GM19455 (cell line): ENCODE data around the gene DNAH8.
"Not testable (repeated sequence)": the region's sequence is repeated elsewhere in the genome, so short reads cannot be mapped to it uniquely, and the experiment has no call there.

Experiments used
- ATAC-seq: cut with Tn5 transposase; IDR thresholded peaks from one replicate; pipeline ENCODE4 v1.9.1; 2021; ENCODE audit not compliant: unreplicated experiment

DNAH8 gene

DNA sequence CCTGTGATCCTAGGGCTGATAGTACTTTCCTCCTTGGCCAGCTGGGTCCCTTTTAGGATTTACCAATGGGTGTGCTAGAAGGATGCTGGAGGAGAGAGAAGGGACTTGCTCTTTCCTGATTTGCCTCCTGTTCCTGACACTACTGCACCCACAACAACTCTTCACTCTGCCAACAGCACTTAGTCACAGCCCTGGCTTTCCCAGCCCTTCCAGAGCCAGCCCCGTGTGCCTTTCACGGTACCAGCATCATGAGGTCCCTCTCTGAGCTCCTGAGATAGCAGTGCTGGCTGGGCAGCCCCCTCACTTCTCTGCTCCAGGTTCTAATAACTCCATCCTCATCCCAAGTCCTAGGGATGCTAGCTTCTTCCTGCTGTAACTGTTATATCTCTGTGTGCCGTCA lies 80.9 kb downstream of the DNAH8 start:
- no peak for ATAC-seq

DNA sequence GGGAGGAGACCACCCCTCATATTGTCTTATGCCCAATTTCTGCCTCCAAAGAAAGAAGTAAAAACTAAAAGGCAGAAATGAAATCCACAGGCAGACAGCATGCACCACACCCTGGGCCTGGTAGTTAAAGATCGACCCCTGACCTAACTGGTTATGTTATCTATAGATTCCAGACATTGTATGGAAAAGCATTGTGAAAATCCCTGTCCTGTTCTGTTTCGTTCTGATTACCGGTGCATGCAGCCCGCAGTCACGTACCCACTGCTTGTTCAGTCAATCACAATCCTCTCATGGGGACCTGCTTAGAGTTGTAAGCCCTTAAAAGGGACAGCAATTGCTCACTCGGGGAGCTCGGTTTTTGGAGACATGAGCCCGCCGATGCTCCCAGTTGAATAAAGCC lies 81.3 kb downstream of the DNAH8 start:
- ATAC-seq = not testable (repeated sequence)

DNA sequence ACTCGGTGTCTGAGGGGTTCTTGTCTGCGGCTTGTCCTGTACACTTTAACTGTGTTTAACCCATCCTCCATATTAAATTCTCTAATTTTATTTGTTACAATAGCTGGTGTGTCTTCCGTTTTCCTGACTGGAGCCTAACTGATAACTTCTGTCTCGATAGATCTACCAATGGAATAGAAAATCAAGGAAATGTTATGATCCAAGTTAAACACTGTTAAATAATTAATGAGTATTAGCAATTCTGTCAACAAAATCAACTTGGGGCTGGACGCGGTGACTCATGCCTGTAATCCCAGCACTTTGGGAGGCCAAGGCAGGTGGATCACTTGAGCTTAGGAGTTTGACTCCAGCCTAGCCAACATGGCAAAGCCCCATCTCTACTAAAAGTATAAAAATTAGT lies 81.7 kb downstream of the DNAH8 start:
- no peak for ATAC-seq

DNA sequence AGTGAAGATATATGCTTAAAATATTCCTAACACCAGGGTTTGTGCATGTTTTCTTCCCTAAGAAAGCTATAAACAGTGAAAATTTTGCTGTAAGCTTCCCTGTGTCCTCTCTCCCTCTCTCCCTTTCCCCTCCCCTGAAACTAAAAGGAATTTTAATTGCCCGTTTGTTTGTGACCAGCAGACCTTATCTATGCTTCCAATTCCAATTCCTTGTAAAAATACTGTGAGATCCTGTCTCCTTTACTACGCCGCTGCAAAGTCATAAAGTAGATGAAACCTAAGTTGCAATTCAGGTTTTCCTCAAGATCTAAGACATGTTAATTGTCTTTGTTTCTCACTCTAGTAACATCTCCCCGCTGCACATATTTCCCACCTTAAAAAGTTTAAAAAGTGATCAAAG lies 82.3 kb downstream of the DNAH8 start:
- ATAC-seq = no peak

DNA sequence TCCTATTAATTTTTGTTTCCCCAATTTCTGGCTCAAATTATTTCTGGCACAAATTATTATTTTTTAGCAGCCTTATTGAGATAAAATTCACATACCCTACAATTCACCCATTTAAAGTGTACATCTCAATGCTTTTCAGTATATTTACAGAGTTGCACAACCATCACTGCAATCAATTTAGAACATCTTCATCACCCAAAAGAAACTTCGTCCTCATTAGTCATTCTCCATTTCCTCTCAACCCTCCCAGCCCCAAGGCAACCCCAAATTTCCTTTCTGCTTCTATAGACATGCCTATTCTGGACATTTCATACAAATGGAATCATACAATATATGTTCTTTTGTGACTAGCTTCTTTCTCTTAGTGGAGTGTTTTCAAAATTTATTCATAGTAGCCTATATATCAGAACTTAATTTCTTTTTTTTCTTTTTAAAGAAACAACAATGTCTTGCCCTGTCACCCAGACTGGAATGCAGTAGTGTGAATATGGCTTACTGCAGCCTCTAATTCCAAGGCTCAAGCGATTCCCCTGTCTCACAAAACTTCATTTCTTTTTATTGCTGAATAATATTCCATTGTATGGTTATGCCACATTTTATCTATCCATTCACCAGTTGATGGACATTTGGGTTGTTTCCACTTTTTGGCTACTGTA lies 84.5 kb downstream of the DNAH8 start:
- no peak for ATAC-seq

DNA sequence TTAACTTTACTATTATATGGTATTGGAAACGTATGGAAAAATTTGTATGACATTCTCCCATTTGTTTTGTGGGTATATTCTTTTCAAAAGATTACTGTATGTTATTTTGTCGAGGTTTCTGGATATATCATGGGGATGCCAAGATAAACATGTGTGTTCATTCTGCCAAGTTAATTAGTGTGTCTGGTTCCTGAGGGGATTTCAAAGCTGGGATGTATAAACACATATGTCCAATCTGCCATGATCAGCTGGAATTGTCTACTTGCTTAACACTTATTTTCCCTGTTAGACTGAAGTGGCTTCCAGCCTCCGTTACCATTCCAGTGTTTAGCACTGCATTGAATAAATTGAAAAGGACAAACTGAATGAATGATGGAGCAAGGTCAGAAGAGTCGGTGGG lies 86.2 kb downstream of the DNAH8 start:
- ATAC-seq = no peak

DNA sequence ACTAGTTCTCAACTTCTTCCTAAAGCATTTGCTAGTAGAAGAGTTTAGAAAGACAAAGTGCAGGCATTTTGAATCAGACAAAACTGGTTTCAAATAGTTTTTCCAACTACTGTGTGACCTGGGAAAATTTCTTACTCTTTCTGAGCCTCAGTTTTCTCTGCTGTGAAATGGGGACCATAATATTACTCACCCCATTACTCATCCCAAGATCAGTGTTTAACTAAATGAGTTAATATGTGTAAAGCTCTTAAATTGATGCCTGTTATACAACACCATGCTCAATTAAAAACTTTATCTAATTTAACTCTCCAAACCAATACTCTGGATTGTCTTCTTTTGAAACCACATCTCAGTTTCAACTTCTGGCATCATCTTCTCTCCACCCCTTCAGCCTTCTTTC lies 87.4 kb downstream of the DNAH8 start:
- no peak for ATAC-seq

DNA sequence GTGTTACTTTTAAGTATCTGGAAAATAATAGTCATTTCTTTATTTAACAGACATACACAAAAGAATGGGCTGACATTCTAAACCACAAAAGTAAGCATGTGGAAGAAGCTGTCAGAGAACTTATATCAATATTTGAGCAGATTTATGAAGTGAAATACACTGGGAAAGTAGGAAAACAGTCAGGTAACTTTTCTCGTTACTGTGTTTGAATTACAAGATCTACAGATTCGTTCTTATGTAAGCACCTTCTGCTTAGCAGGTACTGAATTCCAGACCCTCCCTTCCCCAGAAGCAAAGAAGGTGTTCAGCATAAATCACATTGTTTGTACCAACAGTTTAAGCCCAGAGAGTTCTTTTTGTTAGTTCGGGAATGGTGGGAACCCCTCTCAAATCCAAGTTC lies 88.0 kb downstream of the DNAH8 start:
- no peak for ATAC-seq

DNA sequence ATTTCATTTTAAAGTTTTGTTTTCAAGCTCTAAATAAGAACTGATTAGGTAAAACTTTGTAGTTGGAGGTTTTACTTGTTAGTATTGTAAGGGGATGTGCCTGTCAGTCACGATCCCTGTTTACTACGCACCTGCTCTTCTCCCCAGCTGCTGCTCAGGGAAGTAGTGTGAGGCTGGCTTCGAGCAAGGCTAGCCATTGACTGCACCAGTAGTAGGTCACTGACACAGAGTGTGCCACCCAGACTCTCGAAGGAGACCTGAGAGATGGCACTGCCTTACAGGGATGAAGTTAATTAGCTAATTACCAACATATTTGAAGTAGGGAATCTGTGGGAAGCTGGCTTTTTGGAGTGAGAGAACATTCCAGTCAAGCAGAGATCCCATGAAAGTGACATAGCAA lies 89.2 kb downstream of the DNAH8 start:
- no peak for ATAC-seq

DNA sequence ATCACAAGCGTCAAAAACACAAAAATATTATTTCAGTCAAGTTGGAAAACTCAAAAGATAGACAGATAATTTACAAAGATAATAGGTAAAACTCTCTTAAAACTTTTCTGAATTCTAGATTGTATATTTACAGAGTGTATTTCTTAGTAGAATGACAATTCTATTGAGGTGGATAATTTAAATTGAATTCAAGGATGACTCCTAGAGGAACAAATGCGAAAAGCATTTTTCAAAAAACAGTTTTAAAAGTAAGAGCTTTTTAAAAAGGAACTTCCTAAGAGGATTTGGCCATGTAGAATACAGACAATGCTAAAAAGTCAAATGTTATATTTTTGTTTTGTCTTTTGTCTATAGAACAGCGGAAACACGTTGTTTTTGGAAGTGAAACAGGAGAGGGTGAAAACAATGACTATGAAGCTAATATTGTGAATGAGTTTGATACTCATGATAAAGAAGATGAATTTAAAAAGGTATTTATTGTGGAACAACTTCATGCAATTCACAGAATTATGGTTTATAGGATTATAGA lies 90.1 kb downstream of the DNAH8 start:
- no peak for ATAC-seq

DNA sequence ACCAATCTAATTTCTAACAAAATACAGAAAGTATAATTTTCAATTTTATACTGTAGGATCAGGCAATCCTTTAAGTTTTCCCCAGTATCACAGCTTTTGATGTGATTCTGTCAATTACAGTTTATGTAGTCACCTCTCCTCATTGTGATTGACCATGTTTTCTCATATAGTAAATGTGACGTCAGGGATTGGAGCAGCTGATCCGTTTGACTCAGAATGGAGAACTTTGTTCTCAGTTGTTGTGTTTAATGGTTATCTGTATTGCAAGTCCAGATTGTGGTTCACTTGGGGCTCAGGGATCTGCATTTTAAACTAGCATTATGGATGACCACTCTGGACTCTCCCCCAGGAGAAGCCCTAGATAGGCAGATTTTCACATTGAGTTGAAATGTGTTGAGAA lies 90.6 kb downstream of the DNAH8 start:
- ATAC-seq = no peak

DNA sequence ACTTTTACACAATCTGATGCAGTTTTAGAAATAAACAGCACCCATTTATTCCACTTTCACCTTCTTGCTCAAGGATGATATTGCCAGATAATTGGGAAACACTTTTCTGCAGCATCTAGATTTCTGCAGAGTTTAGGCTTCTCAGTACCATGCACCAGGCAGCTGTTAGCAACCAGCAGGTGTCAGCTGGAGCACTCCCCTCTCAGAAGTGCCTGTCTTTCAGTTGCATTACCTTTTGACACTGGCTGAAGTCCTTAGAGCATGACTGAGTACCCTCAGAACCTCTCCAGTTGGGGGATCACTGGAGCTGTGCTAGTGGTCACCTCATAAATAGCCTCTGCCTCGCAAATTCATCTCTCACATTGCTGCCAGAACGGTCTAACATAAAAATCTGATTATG lies 91.2 kb downstream of the DNAH8 start:
- peak; percentile 66 for ATAC-seq

DNA sequence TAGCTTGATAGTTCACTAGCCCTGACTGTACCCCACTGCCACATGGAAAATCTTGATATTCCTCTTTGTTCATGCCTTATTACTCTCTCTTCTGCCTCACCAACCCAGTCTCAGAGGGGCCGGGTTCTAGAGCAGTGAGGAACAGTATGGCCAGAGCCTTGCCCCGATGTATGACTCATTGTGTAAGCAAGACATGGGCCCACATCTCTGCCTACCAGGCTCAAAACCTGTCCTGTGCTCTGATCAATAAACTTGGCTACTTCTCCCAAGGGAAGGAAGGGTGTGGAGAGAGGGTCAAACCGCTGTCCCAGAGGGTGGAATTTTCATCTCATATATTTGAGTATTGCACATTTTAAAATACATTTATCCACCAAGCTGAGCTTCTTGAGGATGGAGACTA lies 91.7 kb downstream of the DNAH8 start:
- no peak for ATAC-seq

DNA sequence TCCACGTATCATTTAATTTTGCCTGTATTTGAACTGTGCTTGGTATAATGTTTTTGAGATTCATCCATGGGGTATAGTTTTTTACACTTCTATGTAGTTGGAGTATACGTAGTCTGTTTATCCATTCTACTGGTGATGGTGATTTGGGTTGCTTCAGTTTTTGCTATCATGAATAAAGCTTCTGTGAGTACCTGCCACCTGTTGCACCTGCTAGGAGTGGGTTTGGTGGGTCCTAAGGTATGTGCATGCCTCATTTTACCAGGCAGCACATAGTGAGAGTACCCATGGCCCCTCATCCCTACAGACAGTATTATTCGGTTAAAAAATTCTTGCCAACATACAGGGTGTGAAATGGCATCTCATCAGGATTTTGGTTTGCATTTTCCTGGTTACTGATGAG lies 92.9 kb downstream of the DNAH8 start:
- no peak for ATAC-seq

DNA sequence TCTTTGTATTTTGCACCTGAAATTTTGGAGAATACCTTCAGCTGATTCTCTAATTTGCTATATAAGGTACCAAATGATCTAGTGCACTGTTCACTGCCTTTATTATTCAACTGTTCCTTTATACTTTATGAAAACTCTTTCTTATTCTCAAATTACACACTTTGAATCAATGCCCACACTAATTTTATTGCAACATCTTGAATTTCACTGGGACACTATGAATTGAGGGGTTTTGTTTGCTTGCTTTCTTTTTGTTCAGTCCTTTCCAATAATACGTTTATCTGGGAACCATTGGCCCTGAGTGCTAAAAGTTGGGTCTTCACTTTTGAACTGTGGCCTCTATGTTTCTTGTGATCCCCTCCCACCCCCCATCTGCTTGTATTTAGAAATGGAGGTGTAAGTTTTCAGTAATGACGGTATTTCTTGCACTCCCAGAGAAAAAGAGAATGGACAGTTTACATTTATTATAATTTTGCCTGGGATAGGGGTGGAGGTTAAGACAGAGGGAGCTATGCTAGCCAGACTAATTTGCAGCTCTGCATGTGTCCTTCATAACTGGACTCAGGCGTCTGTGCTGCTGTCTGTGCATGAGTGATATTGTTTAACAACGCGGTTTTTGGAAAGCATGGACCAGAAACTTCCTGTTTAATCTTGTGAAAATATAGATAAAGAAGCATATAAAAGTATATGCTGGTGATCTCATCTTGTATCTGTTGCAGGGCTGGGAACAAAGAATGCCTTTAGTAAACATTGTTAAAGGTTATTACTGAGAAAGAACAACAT lies 98.1 kb downstream of the DNAH8 start:
- no peak for ATAC-seq

DNA sequence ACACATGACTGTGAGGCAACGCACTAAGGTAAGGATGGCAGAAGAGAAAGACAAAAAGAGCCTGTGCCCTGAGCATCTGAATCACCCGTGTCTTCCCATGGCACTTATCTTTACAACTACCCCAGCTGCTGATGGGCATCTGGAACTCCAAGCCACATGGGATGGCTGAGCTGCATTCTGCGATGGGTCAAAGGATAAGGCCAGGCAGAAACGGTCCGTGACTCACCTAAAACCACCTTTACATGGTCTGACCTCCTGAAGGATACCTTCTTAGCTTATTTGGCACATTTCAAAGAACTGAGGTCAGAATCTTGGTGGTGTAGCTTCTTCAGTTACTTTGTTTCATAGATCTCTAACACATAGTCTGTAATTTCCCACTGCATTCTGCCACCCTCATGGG lies 99.7 kb downstream of the DNAH8 start:
- no peak for ATAC-seq

DNA sequence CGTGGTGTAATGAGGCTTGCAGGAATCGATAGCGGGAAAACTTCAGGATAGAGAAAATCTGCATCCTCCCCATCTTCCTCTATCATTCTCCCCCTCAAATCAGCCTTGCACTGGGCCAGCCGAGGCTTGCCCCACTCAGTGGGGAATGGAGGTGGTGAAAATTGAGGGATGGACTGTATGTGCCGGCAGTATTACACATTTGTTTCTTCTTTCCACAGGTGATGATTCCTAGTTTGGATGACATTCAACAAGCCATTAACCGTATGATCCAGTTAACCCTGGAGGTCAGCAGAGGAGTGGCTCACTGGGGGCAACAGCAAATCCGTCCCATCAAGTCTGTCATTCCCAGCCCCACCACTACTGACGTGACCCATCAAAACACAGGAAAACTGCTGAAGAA lies 100.1 kb downstream of the DNAH8 start:
- no peak for ATAC-seq

DNA sequence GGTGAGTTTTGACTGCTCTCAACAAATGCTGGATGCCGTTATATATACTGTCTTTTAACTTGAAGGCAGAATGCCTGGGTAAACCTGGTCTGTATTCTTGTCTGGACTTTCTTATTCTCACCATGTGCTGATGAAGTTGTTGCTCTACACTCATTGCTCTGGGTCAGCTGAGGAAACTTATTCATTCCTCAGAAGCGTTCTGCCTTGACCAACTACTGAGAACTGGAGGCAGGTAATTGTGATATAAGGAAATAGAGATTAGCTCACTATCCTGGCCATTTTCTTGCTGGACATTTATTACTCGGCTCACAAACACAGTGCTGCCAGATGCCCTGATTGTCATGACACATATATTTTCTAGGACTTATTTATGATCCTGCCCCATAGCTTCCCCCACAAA lies 103.6 kb downstream of the DNAH8 start:
- no peak for ATAC-seq

DNA sequence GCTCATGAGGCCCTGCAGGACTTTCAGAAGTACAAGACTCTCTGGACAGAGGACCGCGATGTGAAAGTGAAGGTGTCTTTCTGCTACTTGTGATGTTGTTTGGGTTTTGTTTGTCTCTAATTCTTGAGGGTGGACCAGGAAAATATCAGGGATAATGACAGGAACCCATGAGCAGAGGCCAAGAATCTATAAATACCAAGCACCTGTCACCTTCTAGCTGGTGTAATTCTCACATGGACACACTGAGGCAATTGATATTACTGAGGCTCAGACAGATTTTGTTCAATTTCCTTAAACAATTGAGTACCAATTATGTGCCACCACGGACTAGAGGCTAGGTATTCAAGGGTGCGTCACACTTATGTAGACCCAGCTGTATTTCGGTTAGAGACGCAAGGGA lies 107.9 kb downstream of the DNAH8 start:
- no peak for ATAC-seq

DNA sequence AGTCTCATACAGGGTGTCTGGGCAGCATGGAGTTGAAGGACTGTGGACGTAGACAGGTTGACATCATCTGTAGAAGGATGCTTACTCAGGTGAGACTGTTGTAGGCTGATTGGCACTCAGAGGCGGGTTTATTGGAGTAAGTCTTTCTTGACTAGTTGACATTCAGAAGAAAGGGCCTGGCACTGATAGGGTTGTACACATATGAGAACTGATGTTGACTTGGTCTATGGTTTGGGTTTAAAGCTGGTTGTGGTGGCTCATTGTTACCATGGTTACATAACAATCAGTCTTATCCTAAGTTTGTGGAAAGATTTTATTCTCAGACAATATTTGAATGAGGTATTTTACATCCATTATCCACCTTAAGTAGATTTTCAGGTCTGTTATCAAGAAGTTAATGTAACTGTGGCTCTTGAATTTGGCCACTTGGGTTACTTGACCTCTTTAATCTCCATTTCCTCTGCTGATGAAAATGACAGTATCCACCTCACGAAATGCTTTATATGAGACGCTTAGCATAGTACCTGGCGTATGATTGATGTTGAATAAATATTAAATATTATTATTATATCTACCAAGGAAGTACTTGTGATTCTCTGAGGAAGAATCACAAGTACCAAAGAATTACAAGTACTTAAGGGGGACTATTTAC lies 109.3 kb downstream of the DNAH8 start:
- no peak for ATAC-seq

DNA sequence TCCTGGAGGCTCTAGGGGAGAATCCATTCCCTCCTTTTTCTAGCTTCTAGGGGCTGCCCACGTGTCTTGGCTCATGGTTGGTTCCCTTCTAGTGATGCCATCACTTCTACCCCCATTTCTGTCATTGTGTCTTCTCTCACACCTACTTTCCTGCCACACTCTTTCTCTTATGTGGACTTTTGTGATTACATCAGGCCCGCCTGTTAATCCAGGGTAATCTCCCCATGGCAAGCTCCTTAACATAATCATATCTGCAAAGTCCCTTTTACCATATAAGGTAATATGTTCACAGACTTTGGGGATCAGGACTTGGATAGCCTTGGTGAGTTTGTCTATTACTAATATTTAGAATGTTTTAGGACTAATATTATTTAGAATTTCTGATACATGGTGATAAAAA lies 111.9 kb downstream of the DNAH8 start:
- no peak for ATAC-seq

DNA sequence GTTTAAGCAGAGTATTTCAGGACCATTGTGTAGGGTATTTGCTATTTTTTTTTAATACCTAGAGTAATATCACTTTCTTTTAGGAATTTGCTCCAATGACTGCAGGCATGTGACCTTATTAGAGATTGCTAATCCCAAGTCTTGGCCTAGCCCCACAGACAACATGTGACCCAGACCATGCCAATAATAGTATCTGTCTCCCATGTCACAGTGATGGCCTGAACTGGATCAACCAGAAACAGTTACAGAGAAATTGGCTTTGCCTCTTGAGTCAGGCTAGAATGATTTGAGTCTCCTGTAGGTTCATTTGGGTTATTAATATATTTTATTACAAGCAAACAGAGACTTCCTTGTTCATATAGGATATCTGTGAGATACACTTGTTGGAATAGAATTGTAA lies 116.8 kb downstream of the DNAH8 start:
- ATAC-seq = no peak
